Omental fat pad (tissue), 4 donors: ENCODE data around the gene NEDD9. TPM values are rescaled to one million over a fixed set of nuclear protein-coding genes. Genes with fewer than 3 reads are reported as not detected.

Source experiments
- ATAC-seq: fragments of 150-250 bp; one replicate; pipeline ENCODE4 v1.9.1; 2016; ENCODE audit warnings: mild to moderate bottlenecking, moderate library complexity; ENCODE audit not compliant: low FRiP score
- DNase-seq: peaks from one replicate; pipeline ENCODE4 v3.0.0-alpha.2; 2019; ENCODE audit warnings: low spot score
- CTCF ChIP-seq, 3 donors: fragments of 450-650 bp; IDR thresholded peaks; one replicate each; pipeline ENCODE4 v1.5.1; 2016 to 2017; ENCODE audit warnings: antibody characterized with exemption in 3 of 3, mild to moderate bottlenecking in 3 of 3, moderate library complexity in 2 of 3
- total RNA-seq, 4 donors: library from RNA; depleted of rRNA; stranded (reverse); fragments of >200 nt; gene quantifications; one replicate each; pipeline ENCODE4 v1.1.0, GENCODE V29; 2016

The NEDD9 gene
- total RNA-seq, 4 donors from 2014 or later = 77.2 to 196 (median 106) TPM

GRCh38 chr6:11164717-11165646 is 67.5 kb downstream of the NEDD9 start:
- no peak for DNase-seq
- TF ChIP-seq CTCF (IDR thresholded peaks at IDR 0.05) = no peak
- ATAC-seq = no peak

GRCh38 chr6:11163932-11164331 is 68.5 kb downstream of the NEDD9 start:
- TF ChIP-seq CTCF (IDR thresholded peaks at IDR 0.05) = no peak
- ATAC-seq = no peak

GRCh38 chr6:11162262-11162661 is 70.2 kb downstream of the NEDD9 start:
- ATAC-seq = no peak
- no peak for DNase-seq
- no peak for TF ChIP-seq CTCF (IDR thresholded peaks at IDR 0.05)

More at GRCh38 chr6:11163932-11164331, 68.5 kb downstream of the NEDD9 start:
- no peak for DNase-seq

- TF ChIP-seq CTCF (IDR thresholded peaks at IDR 0.05) = no peak
- ATAC-seq (no peak), DNase-seq (no peak)
Measured at GRCh38 chr6:11161031-11161956, 71.2 kb downstream of the NEDD9 start.

- TF ChIP-seq CTCF (IDR thresholded peaks at IDR 0.05) = no peak
- DNase-seq = no peak
Measured at GRCh38 chr6:11160199-11160598, 72.3 kb downstream of the NEDD9 start.

GRCh38 chr6:11155589-11155988 is 76.9 kb downstream of the NEDD9 start:
- DNase-seq (no peak), ATAC-seq (no peak)
- TF ChIP-seq CTCF (IDR thresholded peaks at IDR 0.05) = no peak

More at GRCh38 chr6:11160199-11160598, 72.3 kb downstream of the NEDD9 start:
- no peak for ATAC-seq
